Brain microvascular endothelial cell (primary cell): ENCODE measurements around the gene LRRC25.

Source experiments
- DNase-seq: peaks from one replicate; pipeline ENCODE4 v3.0.0-alpha.2; 2020
- H3K27ac ChIP-seq: fragments of 250-450 bp; sonication (Bioruptor Pico); 2 replicates; pipeline ENCODE4 v1.5.1; 2020; ENCODE audit warnings: mild to moderate bottlenecking, moderate library complexity
- H3K27me3 ChIP-seq: fragments of 250-450 bp; sonication (Bioruptor Pico); replicated peaks from 2 replicates; pipeline ENCODE4 v1.5.1; 2020; ENCODE audit warnings: mild to moderate bottlenecking
- H3K36me3 ChIP-seq: fragments of 250-450 bp; sonication (Bioruptor Pico); replicated peaks from 2 replicates; pipeline ENCODE4 v1.5.1; 2020; ENCODE audit warnings: mild to moderate bottlenecking
- H3K4me3 ChIP-seq: 2 replicates; pipeline ENCODE4 v1.5.1; 2011; ENCODE audit warnings: low read depth, mild to moderate bottlenecking, control low read depth, low read length, moderate library complexity
- in situ Hi-C: cut with HindIII; loops from 2 replicates; pipeline ENCODE4 v1.10.0; 2017; ENCODE audit warnings: low sequenced_read_pairs, low pct_ligation_motif_present
- TF ChIP-seq, protein P1 (sequence below): IDR thresholded peaks from 2 replicates; pipeline ENCODE4 v1.5.1; 2011; ENCODE audit warnings: low read depth, mild to moderate bottlenecking, moderate library complexity, low read length, control low read depth, inconsistent platforms; ENCODE audit errors: missing control alignments

The LRRC25 gene

DNA sequence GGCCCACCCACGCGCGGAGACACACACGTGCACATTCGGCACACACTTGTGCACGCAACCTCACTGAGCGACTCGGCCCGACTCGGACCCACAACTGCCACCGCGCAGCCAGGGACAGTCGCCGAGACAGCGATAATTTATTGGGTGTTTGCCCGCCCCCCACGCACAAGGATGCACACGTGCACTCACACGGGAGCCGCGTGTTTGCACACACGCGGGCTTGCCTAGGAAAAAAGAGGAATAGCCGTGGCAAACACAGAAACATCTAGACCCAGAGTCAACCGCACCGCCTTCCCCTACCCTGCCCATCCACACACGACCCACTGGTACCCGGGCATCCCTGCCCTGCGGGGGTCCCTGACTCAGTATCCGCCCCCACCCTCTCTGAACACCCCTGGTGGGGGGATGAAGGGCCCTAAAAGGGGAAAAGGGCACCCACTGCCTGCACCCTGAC is 20.6 kb upstream of the LRRC25 start:
- H3K36me3 ChIP-seq, result peaks cover 2% of the 10 kb centered on the region
- H3K27ac ChIP-seq, result peak overlapping the region; percentile 98
- in situ Hi-C loops, result no loop called here
- peak overlapping the region; percentile 17 for H3K4me3 ChIP-seq
- no peak for DNase-seq
- no peaks in the 10 kb centered on the region for H3K27me3 ChIP-seq
- TF ChIP-seq, protein P1, sequence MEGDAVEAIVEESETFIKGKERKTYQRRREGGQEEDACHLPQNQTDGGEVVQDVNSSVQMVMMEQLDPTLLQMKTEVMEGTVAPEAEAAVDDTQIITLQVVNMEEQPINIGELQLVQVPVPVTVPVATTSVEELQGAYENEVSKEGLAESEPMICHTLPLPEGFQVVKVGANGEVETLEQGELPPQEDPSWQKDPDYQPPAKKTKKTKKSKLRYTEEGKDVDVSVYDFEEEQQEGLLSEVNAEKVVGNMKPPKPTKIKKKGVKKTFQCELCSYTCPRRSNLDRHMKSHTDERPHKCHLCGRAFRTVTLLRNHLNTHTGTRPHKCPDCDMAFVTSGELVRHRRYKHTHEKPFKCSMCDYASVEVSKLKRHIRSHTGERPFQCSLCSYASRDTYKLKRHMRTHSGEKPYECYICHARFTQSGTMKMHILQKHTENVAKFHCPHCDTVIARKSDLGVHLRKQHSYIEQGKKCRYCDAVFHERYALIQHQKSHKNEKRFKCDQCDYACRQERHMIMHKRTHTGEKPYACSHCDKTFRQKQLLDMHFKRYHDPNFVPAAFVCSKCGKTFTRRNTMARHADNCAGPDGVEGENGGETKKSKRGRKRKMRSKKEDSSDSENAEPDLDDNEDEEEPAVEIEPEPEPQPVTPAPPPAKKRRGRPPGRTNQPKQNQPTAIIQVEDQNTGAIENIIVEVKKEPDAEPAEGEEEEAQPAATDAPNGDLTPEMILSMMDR, result no peak

DNA sequence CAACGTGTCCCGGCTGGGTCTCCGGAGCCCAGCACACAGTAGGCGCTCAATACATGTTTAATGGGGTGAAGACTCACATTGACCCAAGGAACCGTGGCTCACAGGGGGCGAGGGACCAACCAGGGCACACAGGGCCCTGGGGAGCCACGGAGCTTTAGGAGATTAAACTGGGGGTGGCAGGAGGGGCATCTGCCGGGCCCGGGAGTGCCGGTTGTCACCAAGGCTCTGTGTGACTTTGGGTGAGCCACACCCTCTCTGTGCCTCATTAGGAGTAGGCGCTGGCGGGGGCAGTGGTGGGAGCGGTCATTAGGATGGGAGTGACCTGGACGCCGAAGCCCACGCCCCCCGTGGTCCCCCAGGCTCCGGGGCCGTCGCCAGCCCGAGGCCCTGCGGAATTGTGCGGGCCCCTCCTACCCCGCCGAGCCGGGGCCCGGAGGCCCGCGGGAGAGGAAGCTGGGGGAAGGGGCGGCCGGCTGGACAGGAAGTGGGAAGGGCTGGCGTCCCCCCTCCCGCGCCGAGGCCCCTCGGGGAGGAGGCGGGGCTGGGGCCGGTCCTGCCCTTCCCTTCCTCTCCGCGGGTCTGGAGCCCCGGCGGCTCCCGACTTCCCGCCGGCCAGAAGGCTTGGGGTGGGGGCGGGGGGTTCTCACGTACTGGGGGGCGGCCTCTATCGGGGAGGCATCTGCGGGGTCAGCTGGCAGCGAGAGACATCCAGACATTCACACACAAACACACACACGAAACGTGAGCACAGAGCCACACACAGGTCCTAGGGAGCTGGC is 20.0 kb upstream of the LRRC25 start:
- TF ChIP-seq, protein P1, result no peak
- DNase-seq, result peak; percentile 56
- Histone ChIP-seq H3K27ac (peak overlapping the region; percentile 98), H3K27me3 (no peaks in the 10 kb centered on the region), H3K36me3 (peaks cover under 1% of the 10 kb centered on the region), H3K4me3 (peak overlapping the region; percentile 36)
- in situ Hi-C loops, result no loop called here

DNA sequence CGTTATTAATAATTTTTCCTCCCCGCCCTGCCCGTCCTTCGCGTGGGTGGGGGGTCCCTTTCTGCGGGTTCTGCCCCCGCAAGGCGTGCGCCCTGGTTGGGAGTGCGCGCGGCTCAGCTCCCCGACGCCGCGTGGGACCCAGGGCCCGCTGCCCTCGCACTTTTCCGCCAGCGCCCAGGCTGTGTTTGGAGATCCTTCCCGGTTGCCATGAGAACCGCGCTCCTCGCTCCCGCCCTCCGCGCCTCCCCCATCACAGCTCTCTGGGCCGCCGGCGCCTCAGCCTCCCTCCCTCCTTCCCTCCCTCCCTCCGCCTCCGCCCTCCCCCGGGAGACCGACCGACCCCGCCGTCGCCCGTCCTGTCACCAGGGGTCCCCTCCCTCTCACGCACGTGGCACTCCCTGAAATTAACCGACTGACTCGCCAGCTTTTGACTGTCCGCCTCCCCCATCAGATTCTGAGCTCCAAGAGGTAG is 19.4 kb upstream of the LRRC25 start:
- Histone ChIP-seq H3K27me3 (no peaks in the 10 kb centered on the region), H3K4me3 (peak overlapping the region; percentile 36), H3K36me3 (no peaks in the 10 kb centered on the region), H3K27ac (peak overlapping the region; percentile 98)
- peak; percentile 93 for DNase-seq
- in situ Hi-C loops, result no loop called here
- TF ChIP-seq, protein P1, result no peak

DNA sequence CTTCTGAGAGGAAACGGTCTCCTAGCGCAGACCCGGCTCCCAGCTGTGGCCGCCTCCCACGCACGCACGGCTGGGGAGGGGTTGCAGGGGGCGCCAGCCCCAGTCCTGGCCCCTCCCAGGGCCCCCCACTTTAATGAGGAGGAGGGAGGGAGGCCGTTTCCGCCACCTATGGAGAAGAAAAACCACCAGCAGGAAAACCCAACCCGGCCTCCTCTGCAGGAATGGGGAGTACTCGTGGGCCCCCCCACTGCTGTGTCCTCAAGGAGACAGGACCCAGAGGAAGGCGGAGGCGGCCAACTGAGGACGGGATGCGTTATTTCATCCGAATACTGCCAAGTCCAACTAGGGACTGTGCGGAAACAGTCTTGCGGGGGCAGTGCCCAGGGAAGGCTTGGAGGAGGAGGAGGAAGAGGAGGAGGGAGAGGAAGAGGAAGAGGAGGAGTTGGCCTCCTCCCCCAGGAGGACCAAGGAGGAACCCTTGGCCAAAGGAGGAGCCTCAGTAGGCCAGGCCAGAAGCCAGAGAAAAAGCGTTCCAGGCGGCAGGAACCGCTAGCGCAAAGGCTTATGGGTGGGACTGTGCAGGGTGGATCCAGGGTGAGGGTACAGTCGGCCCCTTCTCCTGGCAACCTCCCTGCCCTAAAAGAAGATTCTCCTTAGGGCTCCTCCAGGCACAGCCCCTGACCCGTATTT is 17.9 kb upstream of the LRRC25 start:
- H3K27me3 ChIP-seq, result no peaks in the 10 kb centered on the region
- peak overlapping the region; percentile 98 for H3K27ac ChIP-seq
- H3K4me3 ChIP-seq, result peak overlapping the region; percentile 35
- TF ChIP-seq, protein P1, result peak; percentile 9
- peak; percentile 76 for DNase-seq
- H3K36me3 ChIP-seq, result no peaks in the 10 kb centered on the region
- in situ Hi-C loops, result no loop called here

DNA sequence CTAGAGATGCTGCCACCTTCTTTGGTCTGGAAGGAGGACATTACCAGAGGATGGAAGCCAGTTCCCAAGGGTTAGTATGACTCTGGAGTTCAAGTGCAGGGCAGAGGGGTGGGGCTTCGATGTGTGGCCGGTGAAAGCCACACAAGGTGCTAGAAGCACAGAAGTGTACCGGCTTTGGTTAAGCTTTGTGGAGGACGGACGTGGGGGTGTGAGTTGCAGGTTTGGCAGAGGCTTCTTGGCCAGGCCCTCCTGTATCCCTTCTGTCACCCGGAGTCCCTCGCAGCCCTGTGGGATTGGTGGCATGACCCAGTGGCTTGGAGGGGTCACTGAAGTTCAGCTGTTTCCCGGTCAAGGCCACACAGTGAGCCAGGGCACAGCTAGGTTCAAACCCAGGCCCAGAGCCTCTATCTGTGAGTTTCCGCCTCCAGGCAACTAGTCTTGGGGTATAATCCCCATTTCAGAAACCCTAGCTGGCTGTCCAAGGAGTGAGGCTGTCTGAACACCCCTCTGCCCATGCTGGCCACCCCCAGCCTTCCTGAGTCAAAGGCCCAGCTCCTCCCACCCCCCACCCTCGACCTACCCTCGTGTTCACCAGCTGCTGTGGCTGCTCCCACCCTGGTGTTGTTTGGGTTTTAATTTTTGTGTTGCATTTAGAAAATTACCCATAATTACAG is 17.2 kb upstream of the LRRC25 start:
- H3K36me3 ChIP-seq, result no peaks in the 10 kb centered on the region
- H3K27me3 ChIP-seq, result no peaks in the 10 kb centered on the region
- peak overlapping the region; percentile 98 for H3K27ac ChIP-seq
- peak overlapping the region; percentile 6 for H3K4me3 ChIP-seq
- TF ChIP-seq, protein P1, result no peak
- in situ Hi-C loops, result no loop called here
- peak; percentile 62 for DNase-seq
